Right ventricle myocardium inferior (tissue), 1 donor: ENCODE measurements around the gene CAMTA1. TPM values are rescaled to one million over a fixed set of nuclear protein-coding genes. Genes with fewer than 3 reads are reported as not detected.

Source experiments
- ATAC-seq: fragments of 200-7000 bp; cut with Tn5 transposase; one replicate; pipeline ENCODE4 v1.9.1; 2020; ENCODE audit warnings: mild to moderate bottlenecking, moderate library complexity
- DNase-seq: peaks from one replicate; pipeline ENCODE4 v3.0.0; 2021; ENCODE audit errors: missing footprints
- intact Hi-C: fragments of 100-400 bp; cut with DNase I; formaldehyde crosslinking; loops from one replicate; pipeline ENCODE4 v1.11.0; 2022
- total RNA-seq: library from RNA; stranded (reverse); fragmentation: NEBNext Ultra II Directional; extraction: Animal tissue kit (Norgen Biotek cat#: 25700); gene quantifications from one replicate; pipeline ENCODE4 v1.2.1, GENCODE V29; 2021
- donor health status: DM: no; HTN: yes; CAD: no; lungs with severe emphysema.

The CAMTA1 gene
- total RNA-seq, 1 donor from 2014 or later: 159 TPM

GRCh38 chr1:7503691-7504437 is 718.6 kb downstream of the CAMTA1 start:
- intact Hi-C loops: no loop called here
- ATAC-seq (no peak), DNase-seq (no peak)

GRCh38 chr1:7504438-7504720 is 719.1 kb downstream of the CAMTA1 start:
- ATAC-seq (no peak), DNase-seq (no peak)
- intact Hi-C loops: no loop called here

- intact Hi-C loops: no loop called here
- DNase-seq (no peak), ATAC-seq (no peak)
These were observed 720.0 kb downstream of the CAMTA1 start for GRCh38 chr1:7505094-7505770.

GRCh38 chr1:7505771-7506453 is 720.7 kb downstream of the CAMTA1 start:
- no peak for ATAC-seq
- no peak for DNase-seq
- intact Hi-C loops: no loop called here

GRCh38 chr1:7506454-7507284 is 721.4 kb downstream of the CAMTA1 start:
- DNase-seq (no peak), ATAC-seq (no peak)
- intact Hi-C loops: no loop called here

GRCh38 chr1:7507285-7508019 is 722.2 kb downstream of the CAMTA1 start:
- no peak for DNase-seq
- no peak for ATAC-seq
- intact Hi-C loops: no loop called here

- DNase-seq (no peak), ATAC-seq (no peak)
- intact Hi-C loops: no loop called here
These were observed 723.0 kb downstream of the CAMTA1 start for GRCh38 chr1:7508052-7508933.

GRCh38 chr1:7508934-7509519 is 723.8 kb downstream of the CAMTA1 start:
- intact Hi-C loops: no loop called here
- DNase-seq (no peak), ATAC-seq (no peak)

- DNase-seq: no peak
- intact Hi-C loops: no loop called here
These were observed 724.3 kb downstream of the CAMTA1 start for GRCh38 chr1:7509598-7509997.

GRCh38 chr1:7510389-7510931 is 725.2 kb downstream of the CAMTA1 start:
- DNase-seq (no peak), ATAC-seq (no peak)
- intact Hi-C loops: no loop called here

More at GRCh38 chr1:7509598-7509997, 724.3 kb downstream of the CAMTA1 start:
- no peak for ATAC-seq

- DNase-seq (no peak), ATAC-seq (no peak)
- intact Hi-C loops: no loop called here
These were observed 726.1 kb downstream of the CAMTA1 start for GRCh38 chr1:7511381-7511780.

- intact Hi-C loops: no loop called here
- ATAC-seq (no peak), DNase-seq (no peak)
These were observed 727.8 kb downstream of the CAMTA1 start for GRCh38 chr1:7513081-7513480.

GRCh38 chr1:7515175-7515574 is 729.9 kb downstream of the CAMTA1 start:
- intact Hi-C loops: loop anchor here (5.0 kb wide), 2 partner anchors 132 to 153 kb away; no protein-coding TSS in a partner anchor
- ATAC-seq (no peak), DNase-seq (no peak)

GRCh38 chr1:7515904-7516303 is 730.6 kb downstream of the CAMTA1 start:
- no peak for DNase-seq
- no peak for ATAC-seq
- intact Hi-C loops: loop anchor here (2.0 to 5.0 kb wide), 3 partner anchors 131 to 217 kb away; no protein-coding TSS in a partner anchor

GRCh38 chr1:7516341-7516740 is 731.1 kb downstream of the CAMTA1 start:
- no peak for DNase-seq
- intact Hi-C loops: loop anchor here (2.0 to 5.0 kb wide), 3 partner anchors 131 to 218 kb away; no protein-coding TSS in a partner anchor
- ATAC-seq: peak; percentile 55

- intact Hi-C loops: loop anchor here (2.0 to 5.0 kb wide), 3 partner anchors 130 to 218 kb away; no protein-coding TSS in a partner anchor
- ATAC-seq (no peak), DNase-seq (no peak)
These were observed 731.7 kb downstream of the CAMTA1 start for GRCh38 chr1:7516929-7517328.
